Cerebellar cortex (tissue), 1 donor: ENCODE measurements around the gene PRODH2.

Source experiments
- DNase-seq: peaks from one replicate; pipeline ENCODE4 v3.0.0-alpha.2; 2015; ENCODE audit warnings: low spot score

The PRODH2 gene

GRCh38 chr19:35812220-35813042, at the start of gene PRODH2:
Gene PRODH2 (minus strand): TSS chr19:35812845. CDS start chr19:35812805, 40 bp downstream.
- DNase-seq = no peak

GRCh38 chr19:35861640-35862160, 49.1 kb upstream of the PRODH2 start:
- DNase-seq = no peak

- no peak for DNase-seq
These were observed 48.4 kb upstream of the PRODH2 start for GRCh38 chr19:35860818-35861639.

GRCh38 chr19:35860436-35860817, 47.8 kb upstream of the PRODH2 start:
- DNase-seq = no peak

GRCh38 chr19:35859414-35859813, 46.8 kb upstream of the PRODH2 start:
- no peak for DNase-seq

GRCh38 chr19:35858311-35858710, 45.7 kb upstream of the PRODH2 start:
- no peak for DNase-seq

- DNase-seq = no peak
These were observed 44.0 kb upstream of the PRODH2 start, which contains the start of gene KIRREL2 for GRCh38 chr19:35856546-35857149. Gene KIRREL2 (plus strand): TSS chr19:35856911. CDS start chr19:35857120, 209 bp downstream.

GRCh38 chr19:35853038-35853756, 40.6 kb upstream of the PRODH2 start:
- DNase-seq = no peak

GRCh38 chr19:35852029-35852780, 39.6 kb upstream of the PRODH2 start, which contains the start of gene NPHS1:
Gene NPHS1 (minus strand): TSS chr19:35852504. CDS start chr19:35851837, 667 bp downstream.
- DNase-seq = no peak

GRCh38 chr19:35851213-35852028, 38.8 kb upstream of the PRODH2 start:
- DNase-seq = no peak

GRCh38 chr19:35848919-35849505, 36.4 kb upstream of the PRODH2 start:
- no peak for DNase-seq

GRCh38 chr19:35848486-35848885, 35.8 kb upstream of the PRODH2 start:
- no peak for DNase-seq

GRCh38 chr19:35847911-35848310, 35.3 kb upstream of the PRODH2 start:
- DNase-seq = no peak

- no peak for DNase-seq
These were observed 33.5 kb upstream of the PRODH2 start for GRCh38 chr19:35846038-35846668.

- DNase-seq = no peak
These were observed 32.8 kb upstream of the PRODH2 start for GRCh38 chr19:35845215-35846037.

GRCh38 chr19:35844482-35845214, 32.0 kb upstream of the PRODH2 start:
- no peak for DNase-seq
